WERI-Rb-1 (cell line): ENCODE data around the gene AP1B1.
A peak's percentile ranks its signal among the peaks of the same experiment; 100 is the strongest.

Source experiments
- DNase-seq: peaks from one replicate; pipeline ENCODE4 v3.0.0-alpha.2; 2020
- H3K27ac ChIP-seq: fragments of 250-450 bp; sonication (Bioruptor Pico); 2 replicates; pipeline ENCODE4 v1.5.1; 2020; ENCODE audit warnings: mild to moderate bottlenecking, moderate library complexity
- H3K27me3 ChIP-seq: fragments of 250-450 bp; sonication (Bioruptor Pico); 2 replicates; pipeline ENCODE4 v1.5.1; 2021; ENCODE audit warnings: mild to moderate bottlenecking, low read depth, moderate library complexity; ENCODE audit not compliant: insufficient read depth, severe bottlenecking
- H3K36me3 ChIP-seq: fragments of 250-450 bp; sonication (Bioruptor Pico); 2 replicates; pipeline ENCODE4 v1.5.1; 2020; ENCODE audit warnings: mild to moderate bottlenecking, moderate library complexity
- H3K4me3 ChIP-seq: 2 replicates; pipeline ENCODE4 v1.5.1; 2011; ENCODE audit warnings: low read depth, mild to moderate bottlenecking, control low read depth, low read length
- H3K9me3 ChIP-seq: fragments of 250-450 bp; sonication (Bioruptor Pico); 2 replicates; pipeline ENCODE4 v1.5.1; 2021; ENCODE audit warnings: mild to moderate bottlenecking, moderate library complexity; ENCODE audit not compliant: severe bottlenecking
- CTCF ChIP-seq: IDR thresholded peaks from 2 replicates; pipeline ENCODE4 v1.5.1; 2011; ENCODE audit warnings: low read depth, mild to moderate bottlenecking, control low read depth, inconsistent platforms, low read length

The AP1B1 gene

GRCh38 chr22:29316141-29316828 is 72.1 kb downstream of the AP1B1 start:
- no peak for TF ChIP-seq CTCF
- H3K36me3 ChIP-seq = peaks cover 11% of the 10 kb centered on the region
- H3K27me3 ChIP-seq = peaks cover 8% of the 10 kb centered on the region
- no peak overlapping the region for H3K27ac ChIP-seq
- H3K4me3 ChIP-seq = no peak overlapping the region
- H3K9me3 ChIP-seq = no peaks in the 10 kb centered on the region
- no peak for DNase-seq

- peak; percentile 41 for DNase-seq
- Histone ChIP-seq H3K9me3 (no peaks in the 10 kb centered on the region), H3K36me3 (peaks cover 11% of the 10 kb centered on the region), H3K4me3 (peak within 1 kb of the TSS; percentile 51), H3K27ac (no peak within 1 kb of the TSS), H3K27me3 (peaks cover 8% of the 10 kb centered on the region)
- TF ChIP-seq CTCF = no peak
Measured at GRCh38 chr22:29315286-29316140, 72.9 kb downstream of the AP1B1 start, which contains the start of gene RASL10A. Gene RASL10A (minus strand): TSS chr22:29315697. CDS start chr22:29315246, 451 bp downstream.

GRCh38 chr22:29314537-29315285 is 73.7 kb downstream of the AP1B1 start:
- Histone ChIP-seq H3K4me3 (peak overlapping the region; percentile 51), H3K36me3 (peaks cover 14% of the 10 kb centered on the region), H3K27ac (no peak overlapping the region), H3K27me3 (peaks cover 8% of the 10 kb centered on the region), H3K9me3 (no peaks in the 10 kb centered on the region)
- DNase-seq = peak; percentile 54
- no peak for TF ChIP-seq CTCF

- Histone ChIP-seq H3K36me3 (peaks cover 14% of the 10 kb centered on the region), H3K27me3 (peaks cover 8% of the 10 kb centered on the region), H3K27ac (no peak overlapping the region), H3K9me3 (no peaks in the 10 kb centered on the region), H3K4me3 (peak overlapping the region; percentile 51)
- peak; percentile 64 for DNase-seq
- no peak for TF ChIP-seq CTCF
Measured at GRCh38 chr22:29313576-29314466, 74.5 kb downstream of the AP1B1 start.

- DNase-seq = no peak
- peaks cover 8% of the 10 kb centered on the region for H3K27me3 ChIP-seq
- TF ChIP-seq CTCF = peak; percentile 61
- peaks cover 14% of the 10 kb centered on the region for H3K36me3 ChIP-seq
- no peak overlapping the region for H3K27ac ChIP-seq
- H3K4me3 ChIP-seq = no peak overlapping the region
- H3K9me3 ChIP-seq = no peaks in the 10 kb centered on the region
Measured at GRCh38 chr22:29313126-29313575, 75.2 kb downstream of the AP1B1 start.
